Coronary artery (tissue), 2 donors: ENCODE measurements around the gene ADAM30.

Experiments used
- DNase-seq: peaks from one replicate; pipeline ENCODE4 v3.0.0-alpha.2; 2017; ENCODE audit warnings: low spot score
- H3K27ac ChIP-seq, 2 donors: fragments of 200-600 bp; sonication (generic); one replicate each; pipeline ENCODE4 v1.5.1; 2016 to 2019
- H3K4me3 ChIP-seq: fragments of 200-600 bp; sonication (generic); 2 replicates; pipeline ENCODE4 v1.5.1; 2016; ENCODE audit warnings: mild to moderate bottlenecking, moderate library complexity
- TF ChIP-seq, protein P1 (sequence below): fragments of 200-600 bp; sonication (generic); IDR thresholded peaks from one replicate; pipeline ENCODE4 v1.5.1; 2019; ENCODE audit warnings: antibody characterized with exemption

Gene ADAM30

DNA sequence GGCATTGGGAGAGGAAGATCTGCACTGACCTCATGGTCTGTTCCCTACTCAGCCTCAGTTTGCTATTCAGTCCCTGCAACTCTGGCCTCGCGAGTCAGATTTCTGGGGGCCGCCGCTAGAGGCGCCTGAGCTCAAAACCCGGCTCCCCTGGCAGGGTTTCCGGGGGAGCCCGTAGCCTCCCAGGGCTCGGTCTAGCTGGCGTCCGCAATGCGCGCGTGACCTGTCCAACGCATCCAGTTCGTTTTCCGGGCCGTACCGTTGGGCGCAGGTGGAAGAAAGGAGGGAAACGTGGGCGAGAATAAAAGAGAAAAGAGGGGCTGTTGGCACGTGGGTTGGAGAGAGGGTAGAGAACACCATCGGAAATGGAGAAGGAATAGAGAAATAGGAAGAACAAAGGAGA is at the start of gene ADAM30:
TSS of gene ADAM30 (minus strand) at position 213 of the 400 bp plus-strand sequence. CDS start at position 34, 179 bp downstream.
- Histone ChIP-seq H3K4me3 (no peak within 1 kb of the TSS), H3K27ac (no peak within 1 kb of the TSS)
- DNase-seq = no peak
- TF ChIP-seq, protein P1, sequence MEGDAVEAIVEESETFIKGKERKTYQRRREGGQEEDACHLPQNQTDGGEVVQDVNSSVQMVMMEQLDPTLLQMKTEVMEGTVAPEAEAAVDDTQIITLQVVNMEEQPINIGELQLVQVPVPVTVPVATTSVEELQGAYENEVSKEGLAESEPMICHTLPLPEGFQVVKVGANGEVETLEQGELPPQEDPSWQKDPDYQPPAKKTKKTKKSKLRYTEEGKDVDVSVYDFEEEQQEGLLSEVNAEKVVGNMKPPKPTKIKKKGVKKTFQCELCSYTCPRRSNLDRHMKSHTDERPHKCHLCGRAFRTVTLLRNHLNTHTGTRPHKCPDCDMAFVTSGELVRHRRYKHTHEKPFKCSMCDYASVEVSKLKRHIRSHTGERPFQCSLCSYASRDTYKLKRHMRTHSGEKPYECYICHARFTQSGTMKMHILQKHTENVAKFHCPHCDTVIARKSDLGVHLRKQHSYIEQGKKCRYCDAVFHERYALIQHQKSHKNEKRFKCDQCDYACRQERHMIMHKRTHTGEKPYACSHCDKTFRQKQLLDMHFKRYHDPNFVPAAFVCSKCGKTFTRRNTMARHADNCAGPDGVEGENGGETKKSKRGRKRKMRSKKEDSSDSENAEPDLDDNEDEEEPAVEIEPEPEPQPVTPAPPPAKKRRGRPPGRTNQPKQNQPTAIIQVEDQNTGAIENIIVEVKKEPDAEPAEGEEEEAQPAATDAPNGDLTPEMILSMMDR = no peak

DNA sequence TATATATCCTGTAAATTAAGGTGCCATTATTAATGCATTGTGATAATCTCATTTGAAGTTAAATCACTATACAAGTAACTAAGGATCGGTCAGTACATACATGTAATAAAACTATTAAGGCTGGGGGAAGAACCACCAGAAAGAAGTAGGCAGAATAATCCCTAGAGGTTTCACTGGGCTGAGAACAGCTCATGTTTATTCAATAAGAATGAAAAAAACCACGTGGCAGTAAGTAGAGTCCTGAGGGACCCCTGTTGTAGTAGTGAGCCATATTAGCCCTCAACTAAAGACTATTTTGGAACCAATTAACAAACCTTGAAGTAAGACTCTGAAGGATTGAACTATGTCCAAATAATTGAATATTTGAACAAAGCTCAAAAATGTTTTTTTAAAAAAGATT is 46.9 kb upstream of the ADAM30 start:
- no peak for DNase-seq
- Histone ChIP-seq H3K27ac (no peak overlapping the region), H3K4me3 (no peak overlapping the region)
- TF ChIP-seq, protein P1 = no peak

DNA sequence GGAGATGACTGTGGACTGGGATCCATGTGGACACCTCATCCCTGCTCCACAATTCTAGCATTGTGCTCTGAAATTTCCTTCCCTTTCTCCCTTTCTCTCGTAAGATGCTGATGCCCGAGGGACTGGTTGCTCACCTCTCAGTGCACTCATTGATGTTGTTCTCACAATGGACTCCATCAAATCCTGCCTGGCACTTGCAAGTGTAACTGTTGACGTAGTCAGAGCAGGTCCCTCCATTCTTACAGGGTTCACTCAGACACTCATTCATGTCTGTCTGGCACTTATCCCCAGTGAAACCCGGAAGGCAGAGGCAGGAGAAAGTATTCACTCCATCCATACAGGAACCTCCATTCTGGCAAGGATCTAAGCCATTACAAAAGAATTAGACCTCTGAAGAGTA is 45.1 kb upstream of the ADAM30 start:
- H3K4me3 ChIP-seq = no peak overlapping the region
- H3K27ac ChIP-seq = no peak overlapping the region
- no peak for DNase-seq
- TF ChIP-seq, protein P1 = no peak

DNA sequence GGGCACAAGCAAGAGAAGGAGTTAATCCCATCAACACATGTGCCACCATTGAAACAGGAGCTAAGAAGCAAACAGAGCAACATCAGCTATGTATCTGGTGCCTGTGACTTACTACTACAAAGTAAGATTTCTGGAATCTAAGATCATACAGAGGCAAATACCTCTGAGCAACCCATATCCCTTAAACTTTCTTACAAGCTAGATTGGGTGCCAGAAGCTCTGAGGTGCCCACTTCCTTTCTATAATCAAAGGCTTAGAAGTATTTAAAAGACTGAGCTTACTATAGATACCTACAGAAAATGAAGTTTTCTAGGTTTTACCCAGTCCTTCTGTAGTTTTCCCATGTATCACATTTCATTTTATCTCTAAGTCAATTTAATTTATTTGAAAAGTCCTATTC is 44.4 kb upstream of the ADAM30 start:
- H3K4me3 ChIP-seq = no peak overlapping the region
- H3K27ac ChIP-seq = no peak overlapping the region
- TF ChIP-seq, protein P1 = no peak
- DNase-seq = no peak

DNA sequence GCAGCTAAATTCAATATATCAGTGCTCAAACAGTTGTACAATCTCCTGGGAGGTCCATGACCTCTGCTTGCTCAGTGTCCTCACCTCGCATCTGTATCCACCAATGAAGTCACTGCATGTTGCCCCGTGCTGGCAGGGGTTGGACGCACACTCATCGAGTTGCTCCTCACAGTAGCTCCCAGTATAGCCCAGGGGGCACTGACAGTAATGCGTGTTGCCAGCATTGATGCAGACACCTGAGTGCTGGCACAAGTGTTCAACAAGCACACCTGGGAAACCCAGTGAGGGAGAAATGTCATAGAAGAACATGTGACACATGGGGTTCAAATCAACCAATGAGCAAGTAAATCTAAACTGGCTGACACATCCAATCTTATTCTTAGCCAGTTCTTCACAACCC is 40.9 kb upstream of the ADAM30 start:
- TF ChIP-seq, protein P1 = no peak
- Histone ChIP-seq H3K27ac (no peak overlapping the region), H3K4me3 (no peak overlapping the region)
- DNase-seq = no peak

DNA sequence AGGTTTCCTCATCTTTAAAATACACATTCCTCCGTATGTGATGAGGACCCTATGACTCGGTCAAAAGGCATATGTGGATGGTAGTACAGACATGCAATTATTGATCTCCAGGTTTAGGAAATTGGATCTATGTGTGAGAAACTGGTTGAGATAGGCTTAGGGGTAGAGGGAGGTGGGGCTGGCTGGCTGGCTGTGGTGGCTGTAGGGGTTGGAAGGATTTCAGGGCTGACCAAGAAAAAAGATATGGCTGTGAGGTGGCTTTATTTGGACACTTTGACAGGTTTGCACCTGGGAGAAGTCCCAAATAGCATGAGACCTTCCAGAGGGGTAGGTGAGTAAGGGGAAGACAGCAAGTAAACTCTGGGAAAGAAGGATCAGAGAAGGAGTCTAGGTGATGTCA is 39.6 kb upstream of the ADAM30 start:
- Histone ChIP-seq H3K27ac (no peak overlapping the region), H3K4me3 (no peak overlapping the region)
- TF ChIP-seq, protein P1 = no peak
- no peak for DNase-seq

DNA sequence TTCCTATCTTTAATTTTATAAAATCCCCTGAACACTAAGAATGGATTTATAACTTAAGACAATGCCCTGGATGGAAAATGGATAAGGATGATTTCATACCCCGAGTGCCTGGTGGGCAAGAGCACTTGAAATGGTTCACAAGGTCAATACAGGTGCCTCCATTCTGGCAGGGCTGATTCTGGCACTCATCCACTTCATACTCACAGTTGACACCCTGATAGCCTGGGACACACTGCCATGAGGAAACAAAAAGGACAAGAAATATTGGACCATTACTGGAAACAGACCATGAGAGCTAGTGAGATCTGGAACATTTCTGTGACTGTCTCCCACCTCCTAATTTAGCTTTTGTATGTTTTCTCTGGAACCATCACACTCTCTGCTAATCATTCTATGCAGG is 39.1 kb upstream of the ADAM30 start:
- no peak for DNase-seq
- no peak overlapping the region for H3K4me3 ChIP-seq
- no peak overlapping the region for H3K27ac ChIP-seq
- TF ChIP-seq, protein P1 = no peak
